GM18858 (cell line): ENCODE data around the gene AQP6.

Source experiments
- ATAC-seq: cut with Tn5 transposase; IDR thresholded peaks from one replicate; pipeline ENCODE4 v1.9.1; 2021; ENCODE audit not compliant: unreplicated experiment

AQP6 gene

GRCh38 chr12:49942921-49943624, 29.7 kb upstream of the AQP6 start:
- no peak for ATAC-seq

DNA sequence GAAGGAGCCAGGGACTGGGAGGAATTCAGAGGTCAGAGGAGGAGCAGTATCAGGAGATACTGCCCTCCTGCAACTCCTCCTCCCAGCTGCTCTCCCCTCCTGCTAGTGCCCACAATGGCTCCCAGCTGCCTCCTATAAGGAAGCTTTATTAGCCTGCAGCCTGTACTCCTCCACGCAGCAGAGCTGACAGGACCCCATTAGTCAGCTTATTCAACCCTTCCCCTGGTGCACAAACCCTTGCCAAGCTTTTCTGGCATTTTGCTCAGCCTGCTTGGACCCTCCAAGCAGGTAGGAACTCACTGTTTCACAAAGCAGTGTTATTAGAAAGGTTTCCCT, 29.2 kb upstream of the AQP6 start:
- no peak for ATAC-seq

- no peak for ATAC-seq
Observed at GRCh38 chr12:49944046-49944445, 28.7 kb upstream of the AQP6 start.

DNA sequence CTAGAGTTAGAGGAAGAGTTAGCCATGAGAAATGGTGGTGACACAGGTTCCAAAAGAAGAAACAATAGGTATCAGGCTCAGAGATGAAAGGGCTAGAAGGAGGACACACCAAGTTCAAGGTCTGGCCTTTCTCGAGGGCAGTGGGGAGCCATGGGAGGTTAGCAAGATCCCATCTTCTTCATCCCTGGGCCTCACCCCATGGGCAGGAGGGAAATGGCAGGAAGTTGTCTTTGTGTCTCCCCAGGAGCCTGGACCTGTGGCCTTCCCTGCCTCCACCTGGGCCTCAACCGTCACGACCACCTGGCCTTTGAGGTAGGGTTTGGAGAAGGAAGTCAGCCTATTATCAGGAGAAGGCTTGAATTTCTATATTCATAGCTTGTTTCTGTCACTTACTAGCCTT, 28.0 kb upstream of the AQP6 start:
- ATAC-seq = no peak

- ATAC-seq = peak; percentile 53
Observed at GRCh38 chr12:49945394-49946080, 27.2 kb upstream of the AQP6 start.

DNA sequence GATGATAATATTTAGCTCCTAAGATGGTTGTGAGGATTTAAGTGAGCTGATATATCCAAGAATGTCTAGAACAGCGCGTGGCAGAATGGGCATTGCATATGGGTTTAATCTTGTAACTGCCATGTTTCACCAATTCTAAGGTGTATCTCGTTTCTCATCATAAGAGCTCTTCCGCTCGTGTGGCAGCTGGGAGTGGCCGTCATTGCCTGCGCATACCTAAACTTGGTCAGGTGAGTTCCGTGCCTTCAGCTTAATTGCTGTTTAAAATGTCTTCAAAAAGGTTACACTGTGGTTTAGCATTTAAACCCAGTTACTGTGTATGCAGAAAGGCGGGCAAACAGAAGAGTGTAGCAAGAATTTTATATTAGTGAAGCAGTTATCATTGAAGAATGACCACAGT, 26.7 kb upstream of the AQP6 start:
- ATAC-seq = no peak

DNA sequence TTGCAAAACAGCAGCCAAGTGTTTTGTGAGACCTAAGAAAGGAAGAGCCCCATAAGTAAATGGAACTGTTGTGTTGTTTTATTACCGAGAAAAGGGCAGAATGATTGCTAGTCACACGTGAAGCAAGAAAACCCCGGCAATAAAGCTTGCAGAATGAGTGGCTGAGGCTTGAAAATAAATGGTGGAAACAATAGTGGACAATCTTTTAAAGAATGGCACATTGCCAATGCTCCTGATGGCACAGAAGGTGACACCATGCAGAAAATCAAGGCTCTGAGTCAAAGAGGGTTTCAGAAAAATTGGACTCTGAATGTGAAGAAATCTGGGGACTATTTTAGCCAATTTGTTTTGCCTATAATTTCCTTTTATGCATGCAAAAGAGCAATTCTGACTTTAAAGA, 26.2 kb upstream of the AQP6 start:
- no peak for ATAC-seq

- ATAC-seq = no peak
Observed at GRCh38 chr12:49947593-49948226, 25.0 kb upstream of the AQP6 start.

DNA sequence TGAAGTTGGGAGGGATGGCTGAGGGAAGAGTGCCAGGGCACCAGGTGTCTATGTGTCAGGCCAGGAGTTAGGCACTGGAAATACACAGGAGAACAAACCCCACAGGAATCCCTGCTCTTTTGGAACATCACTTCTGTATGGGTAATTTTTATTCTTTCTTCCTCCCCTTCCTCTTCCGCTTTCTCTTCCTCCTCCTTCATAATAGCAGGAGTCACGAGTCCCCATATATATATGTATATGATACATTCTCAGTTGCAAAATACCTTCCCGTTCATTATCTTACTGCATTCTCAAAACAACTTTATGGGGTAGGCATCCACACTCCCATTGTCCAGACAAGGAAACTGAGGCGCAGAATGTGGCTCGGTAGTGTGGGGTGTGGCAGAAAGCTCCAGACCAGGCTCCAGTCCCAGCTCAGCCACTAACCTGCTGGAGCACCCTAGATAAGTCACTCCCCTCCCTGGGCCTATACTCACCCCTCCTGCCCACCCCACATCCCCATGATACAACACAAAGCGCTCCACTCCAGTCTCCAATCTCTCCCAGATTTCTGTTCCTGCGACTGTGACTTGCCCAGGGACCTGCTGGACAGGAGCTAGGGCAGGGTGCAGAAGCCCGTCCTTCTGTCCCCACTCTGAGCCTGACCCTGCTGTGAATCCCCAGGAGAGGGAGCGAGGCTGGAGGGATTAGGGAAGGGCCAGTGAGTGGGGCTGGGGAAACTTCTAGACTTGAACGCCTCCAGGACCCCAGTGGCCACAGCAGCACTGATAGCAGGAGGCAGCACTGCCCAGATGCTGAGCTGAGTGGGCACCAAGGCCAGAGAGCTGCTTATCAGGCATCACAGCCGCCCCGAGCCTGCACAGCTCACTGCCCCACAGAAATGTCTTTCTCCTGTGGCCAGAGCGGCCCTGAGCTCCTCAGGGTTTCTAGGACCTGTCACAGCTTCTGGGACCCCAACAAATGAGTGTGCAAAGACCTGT, 23.6 kb upstream of the AQP6 start:
- no peak for ATAC-seq

DNA sequence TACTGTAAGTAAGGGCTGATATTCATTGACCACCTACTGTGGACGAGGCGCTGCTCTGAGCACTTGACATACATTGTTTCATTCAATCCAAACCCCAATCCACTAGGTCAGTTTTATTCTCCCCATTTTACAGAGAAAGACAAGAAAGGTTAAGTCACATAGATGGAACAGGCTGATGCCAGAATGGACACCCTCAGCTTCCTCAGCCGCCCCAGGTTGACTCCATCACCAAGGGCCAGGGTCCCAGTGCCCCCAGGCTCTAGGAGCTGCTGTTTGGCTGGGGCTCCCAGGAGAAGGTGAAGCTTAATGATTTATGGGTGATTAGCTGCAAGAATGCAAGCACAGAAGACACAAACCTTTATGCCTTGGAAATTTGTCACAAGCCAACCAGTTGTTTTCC, 22.9 kb upstream of the AQP6 start:
- ATAC-seq = no peak

DNA sequence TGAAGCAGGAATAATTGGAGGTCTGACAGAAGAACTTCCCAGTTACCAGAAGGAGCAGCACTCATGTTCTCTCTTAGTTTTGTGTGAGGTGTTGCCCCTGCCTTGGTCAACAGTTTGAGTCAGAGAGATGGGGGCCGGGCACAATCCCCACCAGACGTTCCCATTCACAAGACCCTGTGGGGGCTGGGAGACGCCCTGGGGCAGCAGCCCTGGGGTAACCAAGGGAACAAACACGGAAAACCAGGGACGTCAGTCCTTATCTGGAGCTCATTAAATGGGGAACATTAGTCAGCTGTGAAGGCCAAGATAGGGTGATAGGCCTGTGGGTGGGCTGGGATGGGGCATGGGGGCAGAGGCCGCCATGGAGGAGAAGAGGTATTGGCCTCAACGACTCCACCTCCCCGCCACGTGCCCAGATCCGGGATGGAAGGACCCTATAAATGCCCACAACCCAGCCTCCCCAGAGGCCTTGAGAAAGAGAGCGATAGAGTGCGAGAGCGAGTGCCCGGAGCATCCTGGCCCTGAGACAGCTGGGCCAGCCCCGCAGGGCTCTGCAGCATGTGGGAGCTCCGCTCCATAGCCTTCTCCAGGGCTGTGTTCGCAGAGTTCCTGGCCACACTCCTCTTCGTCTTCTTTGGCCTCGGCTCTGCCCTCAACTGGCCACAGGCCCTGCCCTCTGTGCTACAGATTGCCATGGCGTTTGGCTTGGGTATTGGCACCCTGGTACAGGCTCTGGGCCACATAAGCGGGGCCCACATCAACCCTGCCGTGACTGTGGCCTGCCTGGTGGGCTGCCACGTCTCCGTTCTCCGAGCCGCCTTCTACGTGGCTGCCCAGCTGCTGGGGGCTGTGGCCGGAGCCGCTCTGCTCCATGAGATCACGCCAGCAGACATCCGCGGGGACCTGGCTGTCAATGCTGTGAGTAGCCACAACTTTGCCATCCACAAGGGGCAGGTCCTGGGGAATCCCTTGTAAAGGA, 22.2 kb upstream of the AQP6 start, which contains the start of gene AQP2:
Gene AQP2 (plus strand): TSS at position 465 of the 979 bp plus-strand sequence. CDS start 94 bp downstream, at position 559.
- ATAC-seq = no peak

GRCh38 chr12:49951411-49952240, 21.1 kb upstream of the AQP6 start:
- ATAC-seq = no peak

DNA sequence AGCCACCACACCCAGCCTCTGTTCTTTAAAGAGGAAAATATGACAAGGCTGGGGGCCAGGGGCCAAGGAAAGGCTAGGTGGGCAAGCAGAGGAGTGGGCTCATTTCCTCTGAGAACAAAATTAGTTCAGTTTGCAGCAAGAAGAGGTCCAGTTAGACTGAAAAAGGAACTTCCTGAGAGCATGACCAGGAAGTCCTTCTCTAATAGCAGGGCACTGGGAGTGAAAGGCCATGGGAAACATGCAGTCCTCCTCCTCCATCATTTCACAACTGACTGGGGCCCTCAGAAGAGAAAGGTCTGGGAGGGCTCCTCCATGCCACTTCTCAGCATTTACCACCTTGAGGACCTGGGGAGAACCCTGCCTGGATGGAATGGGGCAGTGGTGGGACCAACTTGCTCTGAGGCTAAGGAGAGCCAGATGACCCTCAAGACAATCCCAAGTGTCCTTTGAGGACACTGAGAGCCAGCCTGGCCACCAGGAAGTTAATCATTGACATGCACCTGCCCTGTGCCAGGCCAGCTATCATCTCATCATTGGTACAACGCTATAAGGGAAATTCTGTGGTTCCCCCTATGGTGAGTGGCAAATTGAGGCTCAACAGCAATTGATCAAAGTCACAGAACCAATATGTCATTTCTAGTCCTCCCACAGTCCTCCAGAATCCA, 20.2 kb upstream of the AQP6 start:
- no peak for ATAC-seq

- no peak for ATAC-seq
Observed at GRCh38 chr12:49953151-49953550, 19.6 kb upstream of the AQP6 start.

GRCh38 chr12:49953961-49954846, 18.5 kb upstream of the AQP6 start:
- ATAC-seq = no peak

GRCh38 chr12:49954863-49955830, 17.6 kb upstream of the AQP6 start:
- ATAC-seq = no peak
